GM20431 (cell line): ENCODE data around the gene CFAP44.
"Not testable (repeated sequence)": the region's sequence is repeated elsewhere in the genome, so short reads cannot be mapped to it uniquely, and the experiment has no call there.

Source experiments
- in situ Hi-C: fragments of 300-500 bp; cut with MseI, MboI; formaldehyde crosslinking; loops from one replicate; pipeline ENCODE4 v1.15.0; 2020; ENCODE audit warnings: low sequenced_read_pairs; ENCODE audit not compliant: unreplicated experiment

The CFAP44 gene, protein sequence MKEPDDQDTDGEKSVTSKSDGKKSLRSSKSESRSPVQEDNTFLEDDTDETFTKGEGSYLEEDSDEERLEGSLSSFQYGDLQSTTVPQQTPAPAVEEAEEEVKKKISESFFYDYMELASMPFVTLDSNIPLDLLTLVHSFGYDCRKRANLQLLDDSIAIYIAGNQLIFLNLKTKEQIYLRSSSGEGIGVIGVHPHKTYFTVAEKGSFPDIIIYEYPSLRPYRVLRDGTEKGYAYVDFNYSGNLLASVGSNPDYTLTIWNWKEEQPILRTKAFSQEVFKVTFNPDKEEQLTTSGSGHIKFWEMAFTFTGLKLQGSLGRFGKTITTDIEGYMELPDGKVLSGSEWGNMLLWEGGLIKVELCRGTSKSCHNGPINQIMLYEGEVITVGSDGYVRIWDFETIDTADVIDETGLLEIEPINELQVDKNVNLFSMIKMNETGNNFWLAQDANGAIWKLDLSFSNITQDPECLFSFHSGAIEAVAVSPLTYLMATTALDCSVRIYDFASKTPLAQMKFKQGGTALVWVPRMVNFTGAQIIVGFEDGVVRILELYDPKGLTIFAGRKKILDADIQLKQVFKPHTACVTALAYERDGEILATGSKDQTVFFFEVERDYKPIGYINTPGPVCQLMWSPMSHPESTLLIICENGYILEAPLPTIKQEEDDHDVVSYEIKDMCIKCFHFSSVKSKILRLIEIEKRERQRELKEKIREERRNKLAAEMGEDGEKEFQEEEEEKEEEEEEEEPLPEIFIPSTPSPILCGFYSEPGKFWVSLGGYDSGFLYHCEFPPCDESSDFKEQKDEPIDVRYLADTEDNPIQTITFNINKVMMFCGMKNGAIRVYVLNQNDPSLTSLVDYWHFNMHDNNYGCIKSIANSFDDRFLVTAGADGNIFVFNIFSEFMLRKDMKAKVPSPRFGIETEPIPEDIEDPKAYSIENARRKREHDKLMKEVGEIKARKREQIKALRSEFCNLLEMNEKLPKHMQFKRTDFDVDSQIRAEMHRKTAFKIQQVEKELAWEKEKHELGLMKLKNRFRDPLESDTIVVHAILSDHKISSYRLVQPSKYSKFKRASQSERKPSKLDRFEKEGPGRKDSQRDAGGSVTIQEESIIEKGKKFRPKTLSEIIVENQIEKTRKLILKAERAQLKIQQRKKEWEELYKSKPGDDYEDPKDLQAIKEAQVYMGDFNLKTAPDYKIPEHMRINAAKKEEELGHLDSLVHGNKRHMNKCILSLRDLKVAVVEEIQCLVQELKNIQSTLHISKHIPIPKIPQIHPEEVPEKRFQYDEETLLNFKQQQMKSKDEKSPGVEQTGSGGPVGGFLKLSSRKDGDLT (N-terminal part only)

DNA sequence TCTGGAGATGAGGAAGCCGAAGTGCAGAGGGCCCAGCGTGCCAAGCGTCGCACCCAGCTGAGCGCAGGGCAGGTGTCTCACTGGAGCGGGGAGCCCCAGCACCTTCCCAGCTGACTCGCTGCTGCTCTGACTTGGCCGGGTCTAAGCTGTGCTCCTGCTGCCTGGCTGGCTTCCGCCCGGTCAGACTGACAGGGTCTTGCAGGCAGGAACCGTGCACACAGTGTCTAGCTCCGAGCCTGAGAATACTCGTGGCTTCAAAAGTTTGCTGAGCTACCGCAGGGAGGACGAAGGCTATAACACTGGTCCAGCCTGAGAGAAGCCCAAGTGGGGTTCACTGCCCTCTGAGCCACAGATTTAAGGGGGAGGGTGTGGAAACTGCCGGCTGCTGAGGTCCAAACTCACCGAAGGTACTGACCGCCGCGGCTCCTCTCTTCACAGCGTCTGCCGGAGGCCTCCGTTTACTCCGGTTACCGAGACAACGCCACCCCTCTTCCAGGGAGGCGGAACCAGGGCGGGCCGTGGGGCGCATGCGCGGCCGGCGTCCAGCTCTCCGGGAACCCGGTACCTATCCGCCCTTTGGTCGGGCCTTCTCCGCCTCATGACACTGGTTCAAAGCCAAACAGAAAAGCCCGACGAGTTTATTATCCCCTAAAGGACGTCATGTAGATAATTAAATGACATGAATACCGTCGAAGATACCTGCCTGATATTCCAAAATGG, at the start of gene CFAP44:
TSS of gene CFAP44 (minus strand) at position 443 of the 720 bp plus-strand sequence. CDS start 7,829 bp downstream, outside the sequence.
- in situ Hi-C loops: no loop called here

DNA sequence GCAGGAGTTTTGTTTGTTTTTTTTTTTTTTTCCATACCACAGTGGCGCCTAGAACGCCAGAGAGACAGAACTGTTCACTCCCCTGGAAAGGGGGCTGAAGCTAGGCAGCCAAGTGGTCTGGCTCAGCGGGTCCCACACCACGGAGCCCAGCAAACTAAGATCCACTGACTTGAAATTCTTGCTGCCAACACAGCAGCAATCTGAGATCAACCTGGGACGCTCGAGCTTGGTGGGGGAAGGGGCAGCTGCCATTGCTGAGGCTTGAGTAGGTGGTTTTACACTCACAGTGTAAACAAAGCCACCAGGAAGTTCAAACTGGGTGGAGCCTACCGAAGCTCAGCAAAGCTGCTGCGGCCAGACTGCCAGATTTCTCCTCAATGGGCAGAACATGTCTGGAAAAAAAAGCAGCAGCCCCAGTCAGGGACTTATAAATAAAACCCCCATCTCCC, 43.9 kb upstream of the CFAP44 start:
- in situ Hi-C loops: no loop called here

DNA sequence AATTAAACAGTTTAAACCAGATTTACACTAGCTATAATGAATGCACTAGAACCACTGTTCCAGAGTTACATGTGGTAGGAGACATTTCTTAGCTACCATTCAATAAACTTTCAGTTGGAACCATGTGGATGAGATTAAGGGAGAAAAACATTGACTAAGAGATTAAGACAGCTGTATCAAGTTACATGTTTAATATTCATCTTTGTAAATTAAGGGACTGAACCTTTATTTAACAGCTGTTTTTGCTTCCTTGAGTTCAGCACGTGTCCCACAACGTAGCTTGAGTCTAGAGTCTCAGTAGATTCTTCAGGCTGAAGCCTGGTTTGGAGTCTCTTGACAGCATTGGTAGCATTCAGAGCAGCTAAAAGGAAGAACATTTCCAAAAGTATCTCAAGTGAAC, 27.2 kb upstream of the CFAP44 start:
- in situ Hi-C loops: no loop called here

DNA sequence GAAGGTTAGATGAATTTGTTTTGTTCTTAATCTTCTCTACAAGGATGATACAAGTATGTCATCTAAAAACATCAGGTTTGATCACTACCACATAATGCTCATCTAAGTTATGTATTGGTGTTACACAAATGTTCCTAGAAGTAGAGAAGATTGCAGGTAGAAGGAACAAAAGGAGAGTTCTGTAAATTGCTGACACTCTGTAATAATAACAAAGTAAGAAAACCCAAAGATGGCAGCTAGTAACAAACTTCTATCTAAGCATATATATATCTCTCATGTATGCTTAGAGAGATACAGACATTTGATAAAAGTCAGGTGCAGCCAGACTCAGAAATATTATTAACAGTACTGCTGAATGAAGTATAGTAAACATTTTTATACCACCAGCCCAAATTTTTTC, 20.2 kb upstream of the CFAP44 start:
- in situ Hi-C loops: no loop called here

DNA sequence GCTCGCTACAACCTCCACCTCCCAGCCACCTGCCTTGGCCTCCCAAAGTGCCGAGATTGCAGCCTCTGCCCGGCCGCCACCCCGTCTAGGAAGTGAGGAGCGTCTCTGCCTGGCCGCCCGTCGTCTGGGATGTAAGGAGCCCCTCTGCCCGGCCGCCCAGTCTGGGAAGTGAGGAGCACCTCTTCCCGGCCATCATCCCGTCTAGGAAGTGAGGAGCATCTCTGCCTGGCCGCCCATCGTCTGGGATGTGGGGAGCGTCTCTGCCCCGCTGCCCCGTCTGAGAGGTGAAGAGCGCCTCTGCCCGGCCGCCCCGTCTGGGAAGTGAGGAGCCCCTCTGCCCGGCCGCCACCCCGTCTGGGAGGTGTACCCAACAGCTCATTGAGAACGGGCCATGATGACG, 17.3 kb upstream of the CFAP44 start:
- in situ Hi-C loops: not testable (repeated sequence)

DNA sequence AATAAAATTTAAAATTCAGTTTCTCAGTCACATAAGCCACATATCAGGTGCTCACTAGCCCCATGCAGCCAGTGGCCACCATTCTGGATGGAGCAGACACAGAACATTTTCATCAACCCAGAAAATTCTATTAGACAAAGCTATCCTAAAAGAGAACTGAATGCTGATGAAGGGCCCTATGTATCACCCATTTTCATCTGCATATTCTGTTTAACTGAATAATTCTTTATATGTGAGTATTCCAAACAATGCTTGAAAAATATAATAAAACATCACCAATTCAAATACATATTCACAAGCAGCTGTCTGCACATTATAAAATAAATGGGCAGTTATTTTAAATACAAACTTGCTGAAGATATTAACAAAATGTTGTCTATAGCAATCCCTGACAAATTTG, 14.2 kb upstream of the CFAP44 start:
- in situ Hi-C loops: no loop called here

DNA sequence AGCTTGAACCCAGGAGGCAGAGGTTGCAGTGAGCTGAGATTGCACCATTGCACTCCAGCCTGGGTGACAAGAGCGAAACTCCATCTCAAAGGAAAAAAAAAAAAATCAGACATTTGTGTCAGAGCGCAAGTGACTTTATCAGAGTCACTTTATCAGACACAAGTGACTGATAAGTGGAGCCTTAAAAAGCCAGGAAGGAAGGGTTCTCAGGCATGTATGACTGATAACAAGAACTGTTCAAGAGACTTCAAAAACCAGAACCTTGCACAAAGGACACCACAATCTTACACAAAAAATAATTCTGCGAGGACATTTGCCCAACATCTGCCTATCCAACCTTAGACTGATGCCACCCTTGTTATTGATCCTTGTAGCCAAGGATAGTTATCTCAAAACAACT, 13.3 kb upstream of the CFAP44 start:
- in situ Hi-C loops: no loop called here

DNA sequence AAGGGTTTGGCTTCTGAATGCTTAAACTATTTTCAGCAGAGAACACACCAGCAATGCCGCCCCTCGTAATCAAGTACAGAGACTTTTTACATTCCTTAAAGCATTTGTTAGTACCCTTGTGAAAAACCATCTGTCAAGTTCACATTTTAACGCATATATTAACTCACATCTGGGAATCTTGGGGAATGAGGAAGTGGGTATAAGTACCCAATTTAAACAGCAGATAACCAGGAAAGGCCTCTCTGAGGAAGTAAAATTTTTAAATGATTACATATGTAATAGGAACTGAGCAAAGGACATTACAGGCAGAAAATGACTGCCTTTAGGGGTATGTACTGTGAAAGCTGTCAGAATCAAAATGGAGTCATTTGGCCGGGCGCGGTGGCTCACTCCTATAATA, 12.8 kb upstream of the CFAP44 start:
- in situ Hi-C loops: no loop called here

DNA sequence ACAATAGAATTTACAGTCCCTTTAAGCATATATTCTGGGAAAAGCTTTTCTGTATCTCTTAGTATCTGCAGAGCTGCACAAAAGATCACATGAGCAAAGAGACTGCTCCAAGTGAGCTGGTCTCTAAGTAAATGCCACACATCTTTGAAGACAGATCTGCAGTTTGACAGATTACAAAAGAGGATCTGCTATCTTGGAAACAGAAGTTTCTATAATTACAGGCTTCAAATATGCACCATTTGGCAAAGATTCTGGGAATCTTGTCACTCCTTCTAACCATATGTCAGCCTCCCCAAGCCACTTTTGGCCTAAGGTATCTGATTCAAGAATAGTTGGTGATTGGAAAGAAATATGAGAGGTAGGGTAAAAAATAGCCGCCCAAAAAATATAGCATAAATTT, 9.6 kb upstream of the CFAP44 start:
- in situ Hi-C loops: no loop called here

DNA sequence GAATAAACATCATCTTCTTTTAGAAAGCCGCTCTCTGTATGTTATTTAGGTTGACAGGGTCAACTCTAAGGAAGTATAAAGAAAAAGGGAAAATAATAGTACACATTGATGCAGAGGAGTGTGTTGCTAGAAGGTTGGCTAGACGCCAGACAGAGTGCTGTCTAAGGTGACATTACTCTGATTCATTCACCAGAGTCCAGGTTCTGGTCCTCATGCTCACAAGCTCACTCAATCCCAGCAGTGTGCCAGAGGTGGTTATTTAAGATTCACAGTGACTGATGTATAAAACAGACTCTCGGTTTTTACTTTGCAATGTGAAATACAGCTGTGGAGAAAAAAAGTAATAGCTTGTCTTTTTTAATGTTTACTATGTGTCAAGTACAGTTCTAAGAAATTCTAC, 1.7 kb downstream of the CFAP44 start:
- in situ Hi-C loops: no loop called here

DNA sequence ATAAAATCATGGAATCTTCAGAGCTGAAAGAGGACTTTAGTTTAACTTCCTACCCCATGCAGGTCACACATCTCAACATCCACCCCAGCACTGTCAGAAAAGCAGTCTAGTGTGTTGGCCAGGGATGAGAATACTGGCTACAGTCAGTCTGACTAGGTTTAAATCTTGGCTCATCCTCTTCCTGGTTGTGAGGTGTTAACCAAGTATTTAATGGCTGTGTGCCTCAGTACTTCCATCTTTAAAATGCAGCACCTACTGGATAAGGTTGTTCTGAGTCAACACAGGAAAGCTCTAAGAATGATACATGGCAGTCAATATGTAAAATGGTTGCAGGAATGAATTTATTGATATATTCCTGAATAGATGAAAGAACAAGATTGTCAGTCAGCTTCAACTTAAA, 3.1 kb downstream of the CFAP44 start:
- in situ Hi-C loops: no loop called here

DNA sequence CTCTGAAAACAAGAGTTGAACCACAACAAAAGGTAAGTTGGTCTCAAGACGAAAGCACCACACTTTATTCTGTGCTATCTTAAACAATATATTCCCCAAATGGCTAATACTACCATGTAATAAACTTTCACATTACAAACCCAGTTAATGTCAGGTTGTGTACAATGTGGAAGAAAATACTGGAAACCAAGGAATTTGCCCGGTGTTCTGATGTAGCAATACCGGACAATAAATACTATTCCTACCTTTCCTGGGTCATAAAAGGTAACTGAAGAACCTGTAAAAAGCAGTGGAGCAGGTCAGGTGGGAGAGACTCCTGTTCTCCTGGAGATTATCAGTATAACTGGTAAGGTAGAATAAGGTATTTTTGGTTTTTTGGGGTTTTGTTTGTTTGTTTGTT, 3.9 kb downstream of the CFAP44 start:
- in situ Hi-C loops: no loop called here

DNA sequence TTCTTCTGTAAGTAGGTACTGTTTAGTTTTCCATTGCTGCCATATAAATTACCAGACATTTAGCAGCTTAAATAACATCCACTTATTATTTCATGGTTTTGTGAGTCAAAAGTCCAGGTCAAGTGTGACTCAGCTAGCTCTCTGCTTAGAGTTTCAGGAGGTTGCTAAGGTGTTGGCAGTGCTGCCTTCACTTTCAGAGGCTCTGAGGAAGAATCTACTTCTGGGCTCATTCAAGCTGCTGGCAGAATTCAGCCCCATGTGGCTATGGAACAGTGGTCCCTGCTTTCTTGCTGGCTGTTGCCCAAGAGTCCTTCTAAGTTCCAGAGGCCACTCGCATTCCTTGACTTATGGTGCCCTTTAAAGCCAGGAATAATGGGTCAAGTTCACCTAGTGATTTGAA, 4.5 kb downstream of the CFAP44 start:
- in situ Hi-C loops: no loop called here

DNA sequence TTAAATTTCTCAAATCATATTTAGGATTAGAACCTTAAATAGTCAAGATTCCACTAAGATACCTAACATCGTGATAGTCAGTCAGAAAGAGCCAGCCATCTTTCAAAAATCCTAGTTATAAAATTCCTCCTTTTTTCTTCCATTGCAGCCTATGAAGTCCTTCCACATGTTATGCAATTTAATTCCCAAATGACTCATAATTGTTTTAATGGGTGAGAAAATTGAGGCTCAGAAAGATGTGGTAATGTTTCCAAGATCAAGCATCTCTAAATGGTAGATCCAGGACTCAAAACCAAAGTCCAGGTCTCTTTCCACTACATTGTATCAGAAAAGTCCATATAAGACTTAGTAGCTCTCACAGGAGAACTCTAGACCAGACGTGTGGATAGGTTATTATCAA, 9.5 kb downstream of the CFAP44 start:
- in situ Hi-C loops: no loop called here

DNA sequence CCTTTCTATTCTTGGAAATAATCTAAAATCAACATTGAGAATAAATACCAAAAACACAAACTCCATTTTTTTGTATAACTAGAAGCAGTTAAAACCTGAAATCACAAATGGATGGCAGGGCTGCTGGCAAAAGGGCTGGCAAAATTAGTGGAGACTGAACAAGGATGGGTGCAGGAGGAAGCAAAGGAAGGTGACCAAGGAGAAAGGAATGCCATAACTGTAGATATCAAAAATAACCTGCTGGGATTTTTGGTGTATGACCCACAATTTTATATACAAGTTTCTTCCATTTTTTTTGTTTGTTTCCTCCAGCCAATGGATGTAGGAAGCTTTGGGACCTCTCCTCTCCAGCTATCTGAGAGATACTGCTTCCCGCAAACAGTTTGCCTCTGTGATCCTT, 12.7 kb downstream of the CFAP44 start:
- in situ Hi-C loops: no loop called here

DNA sequence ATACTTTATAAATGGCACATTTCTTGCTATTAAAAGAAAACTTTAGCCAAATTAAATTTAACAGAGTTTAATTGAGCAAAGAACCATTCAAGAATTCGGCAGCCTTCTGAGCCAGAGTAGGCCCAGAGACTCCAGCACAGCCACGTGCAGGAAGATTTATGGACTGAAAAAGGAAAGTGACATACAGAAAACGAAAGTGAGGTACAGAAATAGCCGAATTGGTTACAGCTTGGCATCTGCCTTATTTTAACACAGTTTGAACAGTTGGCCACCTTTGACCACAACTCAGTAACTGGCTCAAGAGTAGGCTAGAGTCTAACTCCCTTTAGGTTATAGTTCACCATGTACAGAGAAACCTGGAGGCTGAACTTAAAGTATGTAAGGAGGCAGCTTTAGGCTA, 17.6 kb downstream of the CFAP44 start:
- in situ Hi-C loops: no loop called here

DNA sequence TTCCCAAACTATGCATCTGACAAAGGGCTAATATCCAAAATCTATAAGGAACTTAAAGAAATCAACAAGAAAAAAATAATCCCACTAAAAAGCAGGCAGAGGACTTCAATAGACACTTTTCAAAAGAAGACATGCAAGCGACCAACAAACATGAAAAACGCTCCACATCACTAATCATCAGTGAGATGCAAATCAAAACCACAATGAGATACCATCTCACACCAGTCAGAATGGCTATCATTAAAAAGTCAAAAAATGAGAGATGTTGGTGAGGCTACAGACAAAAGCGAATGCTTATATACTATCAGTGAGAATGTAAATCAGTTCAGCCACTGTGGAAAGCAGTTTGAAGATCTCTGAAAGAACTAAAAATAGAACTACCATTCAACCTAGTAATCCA, 20.2 kb downstream of the CFAP44 start:
- in situ Hi-C loops: no loop called here

DNA sequence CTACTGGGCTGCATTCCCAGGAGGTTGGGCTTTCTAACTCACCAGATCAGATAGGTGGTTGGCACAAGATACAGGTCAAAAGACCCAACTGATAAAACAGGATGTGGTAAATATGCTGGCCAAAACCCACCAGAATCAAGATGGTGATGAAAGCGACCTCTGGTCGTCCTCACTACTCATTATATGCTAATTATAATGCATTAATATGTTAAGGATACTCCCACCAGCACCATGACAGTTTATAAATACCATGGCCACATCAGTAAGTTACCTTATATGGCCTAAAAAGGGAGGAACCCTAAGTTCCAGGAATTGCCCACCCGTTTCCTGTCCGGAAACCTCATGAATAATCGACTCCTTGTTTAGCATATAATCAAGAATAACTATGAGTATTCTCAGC, 31.6 kb downstream of the CFAP44 start:
- in situ Hi-C loops: no loop called here

DNA sequence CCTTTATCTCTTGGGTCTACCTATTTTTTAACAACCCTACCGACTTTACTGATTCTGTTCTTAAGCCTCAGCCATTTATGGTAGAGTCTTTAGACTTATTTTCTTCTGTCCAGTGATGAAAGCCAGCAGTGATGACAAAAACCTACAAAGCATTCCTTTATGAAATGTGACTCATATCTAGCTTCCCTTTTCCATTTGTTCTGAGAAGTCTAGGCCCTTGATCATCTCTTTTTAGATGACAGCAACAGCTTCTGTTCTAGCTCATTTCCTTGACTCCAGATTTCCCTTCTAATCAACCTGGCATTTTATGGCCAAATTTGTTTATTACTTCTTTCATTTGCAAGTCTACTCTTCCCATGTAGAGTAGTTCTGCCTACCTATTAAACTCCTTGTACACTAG, 36.1 kb downstream of the CFAP44 start:
- in situ Hi-C loops: no loop called here

DNA sequence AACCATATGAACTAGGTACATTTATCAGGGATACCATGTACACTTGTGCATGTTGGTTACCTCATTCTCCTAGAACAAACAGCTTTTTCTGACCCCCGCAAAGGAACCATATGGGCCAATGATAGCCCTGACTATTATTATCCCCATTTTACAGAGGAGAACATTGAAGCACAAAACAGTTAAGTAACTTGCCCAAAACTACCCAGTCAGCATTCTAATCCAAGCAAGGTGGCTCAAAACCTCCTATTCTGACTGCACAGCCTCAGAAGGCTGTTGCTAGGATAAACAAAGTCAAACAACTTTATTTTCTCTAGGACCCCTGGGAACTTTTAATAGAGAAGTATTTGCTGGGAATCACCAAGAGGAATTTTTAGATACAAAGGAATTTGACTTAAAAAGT, 36.7 kb downstream of the CFAP44 start:
- in situ Hi-C loops: no loop called here
